Left ventricle myocardium inferior (tissue), 1 donor: ENCODE data around the gene GPRC5B. TPM values are rescaled to one million over a fixed set of nuclear protein-coding genes. Genes with fewer than 3 reads are reported as not detected.

Experiments
- DNase-seq: peaks from one replicate; pipeline ENCODE4 v3.0.0-alpha.2; 2020
- H3K27ac ChIP-seq: fragments of 200-600 bp; replicated peaks from 2 replicates; pipeline ENCODE4 v1.8.0; 2021
- H3K27me3 ChIP-seq: fragments of 200-600 bp; 2 replicates; pipeline ENCODE4 v1.8.0; 2021; ENCODE audit warnings: low read depth
- H3K36me3 ChIP-seq: fragments of 200-600 bp; 2 replicates; pipeline ENCODE4 v1.8.0; 2021
- H3K4me1 ChIP-seq: fragments of 200-600 bp; 2 replicates; pipeline ENCODE4 v1.8.0; 2021
- H3K4me3 ChIP-seq: fragments of 200-600 bp; 2 replicates; pipeline ENCODE4 v1.8.0; 2021; ENCODE audit warnings: mild to moderate bottlenecking, moderate library complexity
- H3K9me3 ChIP-seq: fragments of 200-600 bp; replicated peaks from 2 replicates; pipeline ENCODE4 v1.8.0; 2021
- CTCF ChIP-seq: fragments of 200-600 bp; IDR thresholded peaks from 2 replicates; pipeline ENCODE4 v1.8.0; 2021; ENCODE audit warnings: antibody characterized with exemption, mild to moderate bottlenecking, borderline replicate concordance
- intact Hi-C: fragments of 100-400 bp; cut with micrococcal nuclease; formaldehyde crosslinking; loops from one replicate; pipeline ENCODE4 v1.11.0; 2022
- total RNA-seq: library from RNA; stranded (reverse); fragmentation: NEBNext Ultra II Directional; extraction: Animal tissue kit (Norgen Biotek cat#: 25700); gene quantifications from one replicate; pipeline ENCODE4 v1.2.1, GENCODE V29; 2021
- donor health status: DM: no; HTN: yes; CAD: no; lungs with severe emphysema.

Gene GPRC5B
- total RNA-seq, 1 donor from 2014 or later, result 82.3 TPM

DNA sequence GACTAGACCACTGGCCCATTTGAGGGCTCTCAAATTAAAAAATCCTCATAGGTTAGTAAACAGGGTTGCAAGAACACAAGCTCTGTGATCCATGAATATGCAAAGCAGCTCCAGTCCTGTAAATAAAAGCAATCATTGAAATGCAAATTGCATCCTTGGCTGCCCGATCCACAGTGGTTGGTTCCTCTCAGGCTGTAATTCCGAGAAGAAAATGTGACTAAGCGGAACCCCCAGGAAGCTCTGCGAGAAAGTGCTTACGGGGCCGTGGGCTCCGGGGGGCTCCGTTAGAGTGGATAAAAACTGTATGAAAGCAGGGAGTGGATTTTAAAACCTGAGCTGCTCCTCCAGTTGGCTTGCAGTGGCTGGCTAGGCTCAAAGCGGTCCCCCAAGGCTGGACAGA is 2.5 kb downstream of the GPRC5B start:
- peak overlapping the region; percentile 97 for H3K27ac ChIP-seq
- intact Hi-C loops, result loop anchor here (10.0 kb wide), 1 partner anchor 247 kb away; no protein-coding TSS in a partner anchor
- H3K27me3 ChIP-seq, result no peaks in the 10 kb centered on the region
- peaks cover 19% of the 10 kb centered on the region for H3K36me3 ChIP-seq
- H3K4me1 ChIP-seq, result peaks cover 88% of the 10 kb centered on the region
- TF ChIP-seq CTCF, result no peak
- no peaks in the 10 kb centered on the region for H3K9me3 ChIP-seq
- DNase-seq, result no peak
- peak overlapping the region; percentile 93 for H3K4me3 ChIP-seq

DNA sequence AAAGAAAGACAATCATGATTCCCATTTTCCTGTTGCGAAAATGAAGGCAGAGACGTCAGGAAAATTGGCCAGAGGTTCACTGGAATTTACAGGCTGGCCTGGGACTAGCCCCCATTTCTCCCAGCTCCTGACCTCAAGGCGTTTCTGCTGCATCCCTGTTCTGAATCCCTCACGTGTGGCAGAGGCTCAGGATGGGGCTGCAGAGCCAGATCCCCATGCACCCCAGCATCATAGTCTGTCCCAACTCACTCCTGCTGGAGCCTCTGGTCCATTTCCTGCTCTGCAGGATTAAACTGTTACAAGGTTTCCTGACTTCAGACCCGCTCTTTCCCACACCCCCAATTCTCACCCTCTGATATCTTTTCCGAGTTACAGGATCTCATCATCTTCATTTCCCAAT is 2.9 kb downstream of the GPRC5B start:
- intact Hi-C loops, result loop anchor here (10.0 kb wide), 1 partner anchor 247 kb away; no protein-coding TSS in a partner anchor
- H3K36me3 ChIP-seq, result peaks cover 19% of the 10 kb centered on the region
- no peaks in the 10 kb centered on the region for H3K27me3 ChIP-seq
- peaks cover 92% of the 10 kb centered on the region for H3K4me1 ChIP-seq
- peak overlapping the region; percentile 97 for H3K27ac ChIP-seq
- no peak for TF ChIP-seq CTCF
- no peak for DNase-seq
- no peaks in the 10 kb centered on the region for H3K9me3 ChIP-seq
- peak overlapping the region; percentile 93 for H3K4me3 ChIP-seq

GRCh38 chr16:19881028-19881427 is 3.6 kb downstream of the GPRC5B start:
- H3K36me3 ChIP-seq, result peaks cover 19% of the 10 kb centered on the region
- H3K27ac ChIP-seq, result peak overlapping the region; percentile 97
- DNase-seq, result no peak
- intact Hi-C loops, result loop anchor here (10.0 kb wide), 1 partner anchor 246 kb away; no protein-coding TSS in a partner anchor
- no peaks in the 10 kb centered on the region for H3K27me3 ChIP-seq
- H3K9me3 ChIP-seq, result no peaks in the 10 kb centered on the region
- peaks cover 96% of the 10 kb centered on the region for H3K4me1 ChIP-seq
- peak overlapping the region; percentile 93 for H3K4me3 ChIP-seq
- TF ChIP-seq CTCF, result no peak

DNA sequence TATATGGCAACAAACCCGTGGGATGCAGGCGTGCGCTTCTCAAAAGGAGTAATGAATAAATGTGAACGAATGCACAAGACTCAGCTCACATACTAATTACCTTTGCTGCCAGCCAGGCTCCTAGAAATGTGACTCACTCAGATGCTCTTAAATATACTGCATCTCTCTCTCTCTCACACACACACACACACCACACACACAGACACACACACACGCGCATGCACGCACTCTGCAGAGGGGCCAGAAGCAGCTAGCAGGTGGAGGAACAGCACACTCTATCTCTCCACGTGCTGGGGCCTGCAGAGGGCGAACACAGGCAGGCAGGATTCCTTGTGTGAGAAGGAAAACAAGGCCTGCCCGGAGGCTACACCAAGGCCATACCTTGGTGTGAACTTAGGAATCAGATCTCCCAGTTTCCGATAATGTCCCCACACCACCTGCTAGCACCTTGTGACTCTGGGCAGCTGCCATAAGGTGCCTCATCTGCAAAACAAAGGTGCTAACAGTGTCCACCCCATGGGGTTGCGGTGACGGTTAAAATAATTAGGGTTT is 5.3 kb downstream of the GPRC5B start:
- peak; percentile 29 for DNase-seq
- peaks cover 99% of the 10 kb centered on the region for H3K4me1 ChIP-seq
- H3K4me3 ChIP-seq, result no peak overlapping the region
- H3K27ac ChIP-seq, result peak overlapping the region; percentile 97
- H3K9me3 ChIP-seq, result no peaks in the 10 kb centered on the region
- intact Hi-C loops, result loop anchor here (10.0 kb wide), 1 partner anchor 155 kb away; no protein-coding TSS in a partner anchor
- no peak for TF ChIP-seq CTCF
- H3K36me3 ChIP-seq, result peaks cover 19% of the 10 kb centered on the region
- no peaks in the 10 kb centered on the region for H3K27me3 ChIP-seq

DNA sequence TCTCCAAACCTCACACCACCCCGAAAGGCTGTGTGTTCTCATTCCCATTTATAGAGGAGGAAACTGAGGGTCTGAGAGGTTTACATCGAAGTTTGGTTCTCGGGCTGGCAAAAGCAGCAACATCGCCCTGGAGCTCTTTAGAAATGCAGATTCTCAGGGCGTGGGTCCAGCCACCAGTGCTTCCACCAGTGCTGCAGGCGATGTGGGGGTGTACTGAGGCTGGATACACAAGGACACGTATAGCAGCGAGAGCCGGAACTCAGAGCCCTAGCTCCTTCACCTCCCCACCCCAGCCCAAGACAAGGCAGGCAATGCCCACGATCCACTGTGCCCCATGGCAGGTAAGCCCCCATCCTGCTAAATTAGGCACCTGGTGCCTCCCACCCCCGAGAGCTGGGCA is 5.9 kb downstream of the GPRC5B start:
- TF ChIP-seq CTCF, result no peak
- Histone ChIP-seq H3K27ac (peak overlapping the region; percentile 97), H3K36me3 (peaks cover 19% of the 10 kb centered on the region), H3K9me3 (no peaks in the 10 kb centered on the region), H3K4me3 (no peak overlapping the region), H3K27me3 (no peaks in the 10 kb centered on the region), H3K4me1 (peaks cover 99% of the 10 kb centered on the region)
- intact Hi-C loops, result loop anchor here (10.0 kb wide), 1 partner anchor 154 kb away; no protein-coding TSS in a partner anchor
- DNase-seq, result no peak
